HG03280 (cell line): ENCODE measurements around the gene APLNR.

Source experiments
- ATAC-seq: cut with Tn5 transposase; IDR thresholded peaks from one replicate; pipeline ENCODE4 v1.9.1; 2021; ENCODE audit warnings: mild to moderate bottlenecking, moderate library complexity; ENCODE audit not compliant: unreplicated experiment

APLNR gene

GRCh38 chr11:57219021-57219627 lies 17.9 kb downstream of the APLNR start:
- ATAC-seq = no peak

- ATAC-seq = no peak
Measured at GRCh38 chr11:57217053-57217452, 20.0 kb downstream of the APLNR start.

- no peak for ATAC-seq
Measured at GRCh38 chr11:57216463-57216862, 20.6 kb downstream of the APLNR start.

- no peak for ATAC-seq
Measured at GRCh38 chr11:57214494-57214893, 22.6 kb downstream of the APLNR start.

GRCh38 chr11:57214098-57214417 lies 23.0 kb downstream of the APLNR start:
- no peak for ATAC-seq

GRCh38 chr11:57213342-57214097 lies 23.5 kb downstream of the APLNR start:
- no peak for ATAC-seq

- ATAC-seq = no peak
Measured at GRCh38 chr11:57210781-57211180, 26.3 kb downstream of the APLNR start.

- no peak for ATAC-seq
Measured at GRCh38 chr11:57207168-57207567, 29.9 kb downstream of the APLNR start.

- ATAC-seq = no peak
Measured at GRCh38 chr11:57205041-57205641, 31.9 kb downstream of the APLNR start.

- ATAC-seq = no peak
Measured at GRCh38 chr11:57203882-57204480, 33.1 kb downstream of the APLNR start.

- no peak for ATAC-seq
Measured at GRCh38 chr11:57203359-57203758, 33.7 kb downstream of the APLNR start.

- ATAC-seq = no peak
Measured at GRCh38 chr11:57202281-57202680, 34.8 kb downstream of the APLNR start.

GRCh38 chr11:57200917-57201316 lies 36.1 kb downstream of the APLNR start:
- ATAC-seq = no peak

- ATAC-seq = no peak
Measured at GRCh38 chr11:57199330-57199729, 37.7 kb downstream of the APLNR start.

GRCh38 chr11:57197762-57198161 lies 39.3 kb downstream of the APLNR start:
- no peak for ATAC-seq

- no peak for ATAC-seq
Measured at GRCh38 chr11:57196596-57196995, 40.5 kb downstream of the APLNR start.

- ATAC-seq = no peak
Measured at GRCh38 chr11:57192316-57192715, 44.7 kb downstream of the APLNR start.

GRCh38 chr11:57191311-57192219 lies 45.5 kb downstream of the APLNR start:
- no peak for ATAC-seq

GRCh38 chr11:57190548-57190947 lies 46.5 kb downstream of the APLNR start:
- ATAC-seq = no peak
